ENCODE results near the gene ZNF683. TPM values are rescaled to one million over a fixed set of nuclear protein-coding genes. Genes with fewer than 3 reads are reported as not detected.

The ZNF683 gene
- total and polyA plus RNA-seq, 9 of the 15 experiments (the other 6 are each of a cell fraction or from before 2014, with no cell fraction given), result not detected

- TF ChIP-seq, protein P1, sequence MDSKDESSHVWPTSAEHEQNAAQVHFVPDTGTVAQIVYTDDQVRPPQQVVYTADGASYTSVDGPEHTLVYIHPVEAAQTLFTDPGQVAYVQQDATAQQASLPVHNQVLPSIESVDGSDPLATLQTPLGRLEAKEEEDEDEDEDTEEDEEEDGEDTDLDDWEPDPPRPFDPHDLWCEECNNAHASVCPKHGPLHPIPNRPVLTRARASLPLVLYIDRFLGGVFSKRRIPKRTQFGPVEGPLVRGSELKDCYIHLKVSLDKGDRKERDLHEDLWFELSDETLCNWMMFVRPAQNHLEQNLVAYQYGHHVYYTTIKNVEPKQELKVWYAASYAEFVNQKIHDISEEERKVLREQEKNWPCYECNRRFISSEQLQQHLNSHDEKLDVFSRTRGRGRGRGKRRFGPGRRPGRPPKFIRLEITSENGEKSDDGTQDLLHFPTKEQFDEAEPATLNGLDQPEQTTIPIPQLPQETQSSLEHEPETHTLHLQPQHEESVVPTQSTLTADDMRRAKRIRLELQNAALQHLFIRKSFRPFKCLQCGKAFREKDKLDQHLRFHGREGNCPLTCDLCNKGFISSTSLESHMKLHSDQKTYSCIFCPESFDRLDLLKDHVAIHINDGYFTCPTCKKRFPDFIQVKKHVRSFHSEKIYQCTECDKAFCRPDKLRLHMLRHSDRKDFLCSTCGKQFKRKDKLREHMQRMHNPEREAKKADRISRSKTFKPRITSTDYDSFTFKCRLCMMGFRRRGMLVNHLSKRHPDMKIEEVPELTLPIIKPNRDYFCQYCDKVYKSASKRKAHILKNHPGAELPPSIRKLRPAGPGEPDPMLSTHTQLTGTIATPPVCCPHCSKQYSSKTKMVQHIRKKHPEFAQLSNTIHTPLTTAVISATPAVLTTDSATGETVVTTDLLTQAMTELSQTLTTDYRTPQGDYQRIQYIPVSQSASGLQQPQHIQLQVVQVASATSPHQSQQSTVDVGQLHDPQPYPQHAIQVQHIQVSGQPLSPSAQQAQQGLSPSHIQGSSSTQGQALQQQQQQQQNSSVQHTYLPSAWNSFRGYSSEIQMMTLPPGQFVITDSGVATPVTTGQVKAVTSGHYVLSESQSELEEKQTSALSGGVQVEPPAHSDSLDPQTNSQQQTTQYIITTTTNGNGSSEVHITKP (IDR thresholded peaks at IDR 0.05; ENCODE audit: partially characterized antibody), result peak; percentile 68
- peak; percentile 95 for TF ChIP-seq CBFA2T2 (conservative IDR thresholded peaks at IDR 0.05)
- peak; percentile 98 for TF ChIP-seq LEF1 (IDR thresholded peaks at IDR 0.05)
- TF ChIP-seq MYC (IDR thresholded peaks at IDR 0.05; ENCODE audit: low read depth, low read length), result peak; percentile 84
- no peak for TF ChIP-seq MYC (CRISPR knock-in tag; IDR thresholded peaks at IDR 0.05; ENCODE audit: borderline replicate concordance, low read depth)
- TF ChIP-seq PRPF4 (IDR thresholded peaks at IDR 0.05; ENCODE audit: insufficient read depth, low read depth, low read length, poor library complexity, severe bottlenecking), result no peak
- TF ChIP-seq PPARD (CRISPR knock-in tag; IDR thresholded peaks at IDR 0.05), result no peak
- TF ChIP-seq NR1H2 (CRISPR knock-in tag; IDR thresholded peaks at IDR 0.05), result no peak
- TF ChIP-seq NR3C1 (CRISPR knock-in tag; IDR thresholded peaks at IDR 0.05), result no peak
- peak in 1 of 2 experiments; percentile 98; a peak in 2 of 3 replicates for TF ChIP-seq CBX3 (IDR thresholded peaks at IDR 0.05; ENCODE audit: borderline replicate concordance in 1 of 2, low read length in 2 of 2)
- peak; percentile 17; the same call in 1 of the 2 replicates for TF ChIP-seq LARP7 (IDR thresholded peaks at IDR 0.05)
- no peak; the same call in 1 of the 2 replicates for TF ChIP-seq ZNF407 (IDR thresholded peaks at IDR 0.05; ENCODE audit: low read depth)
- TF ChIP-seq, protein P2, sequence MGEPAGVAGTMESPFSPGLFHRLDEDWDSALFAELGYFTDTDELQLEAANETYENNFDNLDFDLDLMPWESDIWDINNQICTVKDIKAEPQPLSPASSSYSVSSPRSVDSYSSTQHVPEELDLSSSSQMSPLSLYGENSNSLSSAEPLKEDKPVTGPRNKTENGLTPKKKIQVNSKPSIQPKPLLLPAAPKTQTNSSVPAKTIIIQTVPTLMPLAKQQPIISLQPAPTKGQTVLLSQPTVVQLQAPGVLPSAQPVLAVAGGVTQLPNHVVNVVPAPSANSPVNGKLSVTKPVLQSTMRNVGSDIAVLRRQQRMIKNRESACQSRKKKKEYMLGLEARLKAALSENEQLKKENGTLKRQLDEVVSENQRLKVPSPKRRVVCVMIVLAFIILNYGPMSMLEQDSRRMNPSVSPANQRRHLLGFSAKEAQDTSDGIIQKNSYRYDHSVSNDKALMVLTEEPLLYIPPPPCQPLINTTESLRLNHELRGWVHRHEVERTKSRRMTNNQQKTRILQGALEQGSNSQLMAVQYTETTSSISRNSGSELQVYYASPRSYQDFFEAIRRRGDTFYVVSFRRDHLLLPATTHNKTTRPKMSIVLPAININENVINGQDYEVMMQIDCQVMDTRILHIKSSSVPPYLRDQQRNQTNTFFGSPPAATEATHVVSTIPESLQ (CRISPR knock-in tag; IDR thresholded peaks at IDR 0.05), result 0 out of 2 replicates have a peak, but pooled peaks have one; percentile 18
- no peak; the same call in 1 of the 2 replicates for TF ChIP-seq ERF (CRISPR knock-in tag; IDR thresholded peaks at IDR 0.05)
Measured at GRCh38 chr1:26378088-26378878, 5.7 kb upstream of the ZNF683 start (continued).
